Measurements from ENCODE around the gene PTPRM. TPM values are rescaled to one million over a fixed set of nuclear protein-coding genes. Genes with fewer than 3 reads are reported as not detected.

PTPRM gene
- polyA plus RNA-seq, 1 of the 3 experiments (the other 2 are of a cell fraction): 16.0 TPM

DNA sequence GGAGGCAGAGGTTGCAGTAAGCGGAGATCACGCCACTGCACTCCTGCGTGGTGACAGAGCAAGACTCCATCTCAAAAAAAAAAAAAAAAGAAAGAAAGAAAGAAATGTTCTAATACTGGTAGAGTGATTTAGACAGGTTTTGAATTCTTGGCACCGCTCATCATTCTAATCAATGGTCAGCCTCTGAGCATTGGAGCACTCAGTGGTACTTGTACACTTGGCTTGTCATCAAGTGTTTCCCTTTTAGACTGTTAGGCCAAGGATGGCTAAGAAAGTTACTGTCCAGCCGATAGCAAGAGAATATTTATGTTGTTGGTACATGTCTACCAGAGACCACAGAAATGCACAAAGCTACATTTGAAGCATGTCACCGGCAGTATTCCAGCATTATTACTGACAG is 598.0 kb downstream of the PTPRM start:
- Histone ChIP-seq H3K9ac (no peak overlapping the region), H3K9me3 (no peaks in the 10 kb centered on the region), H3K4me1 (ENCODE audit: control insufficient read depth in 1 of 2, insufficient read depth in 2 of 2, low read depth in 1 of 2, low read length in 1 of 2) (peaks cover 0 to 33% of the 10 kb centered on the region in 2 experiments; a peak in 2 of 4 replicates), H3K36me3 (replicated peaks in 1 of 2; ENCODE audit: control insufficient read depth in 1 of 2, insufficient read depth in 2 of 2, low read length in 1 of 2) (no peaks in the 10 kb centered on the region), H3K4me2 (no peak overlapping the region), H2AFZ (ENCODE audit: low read depth) (no peak overlapping the region), H3K9me2 (no peaks in the 10 kb centered on the region), H3F3A (replicated peaks; ENCODE audit: insufficient read depth) (no peaks in the 10 kb centered on the region), H4K20me1 (ENCODE audit: insufficient read depth) (no peaks in the 10 kb centered on the region), H3K79me2 (ENCODE audit: insufficient read depth) (no peaks in the 10 kb centered on the region), H3K27ac (ENCODE audit: low read depth in 2 of 2, low read length in 1 of 2) (no peak overlapping the region), H3K27me3 (ENCODE audit: insufficient read depth) (no peaks in the 10 kb centered on the region), H3K4me3 (ENCODE audit: low read depth in 2 of 2, low read length in 1 of 2) (no peak overlapping the region)
- TF ChIP-seq NRF1 (IDR thresholded peaks at IDR 0.05; ENCODE audit: low read depth, low read length) (no peak), RFX5 (IDR thresholded peaks at IDR 0.05; ENCODE audit: low read length) (no peak), JUND (IDR thresholded peaks at IDR 0.05) (no peak), RAD21 (IDR thresholded peaks at IDR 0.05; ENCODE audit: low read length) (no peak), EP300 (IDR thresholded peaks at IDR 0.05; ENCODE audit: borderline replicate concordance in 1 of 2, low read depth in 1 of 2, low read length in 1 of 2) (no peak), CTCF (IDR thresholded peaks at IDR 0.05) (no peak), TCF12 (IDR thresholded peaks at IDR 0.05) (no peak), TAF1 (IDR thresholded peaks at IDR 0.05; ENCODE audit: borderline replicate concordance, low read depth, low read length) (no peak), SMC3 (IDR thresholded peaks at IDR 0.05; ENCODE audit: low read depth, low read length) (no peak)
- TF ChIP-seq, protein P1, sequence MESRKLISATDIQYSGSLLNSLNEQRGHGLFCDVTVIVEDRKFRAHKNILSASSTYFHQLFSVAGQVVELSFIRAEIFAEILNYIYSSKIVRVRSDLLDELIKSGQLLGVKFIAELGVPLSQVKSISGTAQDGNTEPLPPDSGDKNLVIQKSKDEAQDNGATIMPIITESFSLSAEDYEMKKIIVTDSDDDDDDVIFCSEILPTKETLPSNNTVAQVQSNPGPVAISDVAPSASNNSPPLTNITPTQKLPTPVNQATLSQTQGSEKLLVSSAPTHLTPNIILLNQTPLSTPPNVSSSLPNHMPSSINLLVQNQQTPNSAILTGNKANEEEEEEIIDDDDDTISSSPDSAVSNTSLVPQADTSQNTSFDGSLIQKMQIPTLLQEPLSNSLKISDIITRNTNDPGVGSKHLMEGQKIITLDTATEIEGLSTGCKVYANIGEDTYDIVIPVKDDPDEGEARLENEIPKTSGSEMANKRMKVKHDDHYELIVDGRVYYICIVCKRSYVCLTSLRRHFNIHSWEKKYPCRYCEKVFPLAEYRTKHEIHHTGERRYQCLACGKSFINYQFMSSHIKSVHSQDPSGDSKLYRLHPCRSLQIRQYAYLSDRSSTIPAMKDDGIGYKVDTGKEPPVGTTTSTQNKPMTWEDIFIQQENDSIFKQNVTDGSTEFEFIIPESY (IDR thresholded peaks at IDR 0.05; ENCODE audit: borderline replicate concordance, low read depth): no peak
- TF ChIP-seq, protein P2, sequence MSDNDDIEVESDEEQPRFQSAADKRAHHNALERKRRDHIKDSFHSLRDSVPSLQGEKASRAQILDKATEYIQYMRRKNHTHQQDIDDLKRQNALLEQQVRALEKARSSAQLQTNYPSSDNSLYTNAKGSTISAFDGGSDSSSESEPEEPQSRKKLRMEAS (IDR thresholded peaks at IDR 0.05; ENCODE audit: low read depth): no peak
- ChIA-PET POLR2A (no interaction called here), CTCF (no interaction called here)
- DNase-seq: no peak
- 80% methylated on average over 6 of the region's 6 CpGs for WGBS (ENCODE audit: low lambda C conversion rate)

DNA sequence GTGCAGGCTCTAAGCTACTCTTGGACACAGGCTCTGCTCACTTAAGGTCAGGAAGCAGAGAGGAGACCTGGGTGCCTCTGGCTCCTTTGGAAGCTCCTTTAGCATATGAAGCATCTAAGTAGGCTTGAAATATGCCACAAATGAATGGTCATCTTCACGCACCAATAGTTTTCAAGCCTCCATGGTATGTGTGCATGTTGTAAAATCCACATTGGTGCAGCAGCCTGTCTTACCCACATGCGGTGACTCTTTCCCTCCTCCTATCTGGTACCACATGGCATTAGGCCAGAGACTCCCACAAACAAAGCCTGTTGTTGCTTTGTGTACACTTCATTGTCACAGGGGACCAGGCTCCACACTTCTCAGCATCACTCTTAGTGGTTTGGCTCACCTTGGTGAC is 599.9 kb downstream of the PTPRM start:
- no peak overlapping the region for H3K4me3 ChIP-seq (ENCODE audit: low read depth in 2 of 2, low read length in 1 of 2)
- WGBS (ENCODE audit: low lambda C conversion rate): 59% methylated on average over 2 of the region's 2 CpGs
- POLR2A ChIA-PET: no interaction called here

More for the DNA sequence above, 599.9 kb downstream of the PTPRM start:
- Histone ChIP-seq H3K4me2 (no peak overlapping the region), H4K20me1 (ENCODE audit: insufficient read depth) (no peaks in the 10 kb centered on the region), H3K9me3 (no peaks in the 10 kb centered on the region), H3K4me1 (ENCODE audit: control insufficient read depth in 1 of 2, insufficient read depth in 2 of 2, low read depth in 1 of 2, low read length in 1 of 2) (peaks cover 0 to 24% of the 10 kb centered on the region in 2 experiments; a peak in 2 of 4 replicates), H3K79me2 (ENCODE audit: insufficient read depth) (no peaks in the 10 kb centered on the region), H3K9ac (no peak overlapping the region), H3K27me3 (ENCODE audit: insufficient read depth) (no peaks in the 10 kb centered on the region), H3F3A (replicated peaks; ENCODE audit: insufficient read depth) (no peaks in the 10 kb centered on the region), H3K27ac (ENCODE audit: low read depth in 2 of 2, low read length in 1 of 2) (peak overlapping the region in 1 of 2 experiments; percentile 73; a peak in 2 of 4 replicates), H3K36me3 (replicated peaks in 1 of 2; ENCODE audit: control insufficient read depth in 1 of 2, insufficient read depth in 2 of 2, low read length in 1 of 2) (no peaks in the 10 kb centered on the region), H2AFZ (ENCODE audit: low read depth) (no peak overlapping the region), H3K9me2 (no peaks in the 10 kb centered on the region)
- no peak for TF ChIP-seq RXRA (IDR thresholded peaks at IDR 0.05; ENCODE audit: borderline replicate concordance, low read depth)
- no peak for DNase-seq
- CTCF ChIA-PET: interaction anchor here (1.4 kb wide), 1 partner anchor 223 kb away, joined by 3 read pairs; no protein-coding TSS in a partner anchor
